Activated gamma-delta T cell treated with anti-CD3 and anti-CD28 coated beads, Interleukin-2, amount 50 U/mL, for 16 hours (primary cell): ENCODE data around the gene AKR1E2.

ENCODE experiments used
- DNase-seq: peaks from one replicate; pipeline ENCODE4 v3.0.0-alpha.2; 2020; ENCODE audit warnings: low read depth

Gene AKR1E2

GRCh38 chr10:4845766-4846165 lies 19.8 kb downstream of the AKR1E2 start:
- DNase-seq: no peak

- DNase-seq: no peak
These were observed 20.8 kb downstream of the AKR1E2 start for GRCh38 chr10:4846775-4847174.

DNA sequence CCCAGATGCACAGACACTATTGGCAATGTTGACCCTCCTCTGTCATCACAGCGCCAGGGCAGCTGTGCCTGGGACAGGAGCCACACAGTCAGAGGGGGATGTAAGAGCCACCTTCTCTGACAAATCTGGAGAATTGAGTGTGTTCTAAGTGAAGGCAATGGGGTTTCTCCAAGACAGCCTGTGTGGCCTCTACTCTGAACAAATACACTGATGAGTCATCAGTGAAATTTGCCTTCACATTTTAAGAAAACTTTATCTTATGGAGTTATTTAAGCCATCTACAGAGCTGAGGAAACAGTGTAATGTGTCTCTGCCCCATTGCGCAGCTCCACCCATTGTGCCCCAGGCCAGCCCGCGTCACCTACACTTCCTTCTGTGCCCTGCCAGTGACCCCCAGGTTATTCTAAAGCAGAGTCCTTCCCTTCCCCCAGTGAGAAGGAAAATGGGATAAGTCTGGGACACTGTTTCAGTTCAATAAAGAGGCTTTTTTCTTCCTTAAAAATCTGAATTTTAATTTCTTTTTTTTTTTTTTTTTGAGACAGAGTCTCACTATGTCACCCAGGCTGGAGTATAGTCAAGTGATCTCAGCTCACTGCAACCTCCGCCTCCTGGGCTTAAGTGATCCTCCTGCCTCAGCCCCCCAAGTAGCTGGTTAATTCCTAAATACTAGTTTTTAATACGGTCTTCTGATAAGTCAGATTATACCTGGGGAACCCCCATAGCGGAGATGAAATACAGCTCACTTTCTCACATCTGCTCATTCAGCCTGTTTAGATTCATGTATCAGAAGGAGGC lies 21.8 kb downstream of the AKR1E2 start:
- DNase-seq: no peak

DNA sequence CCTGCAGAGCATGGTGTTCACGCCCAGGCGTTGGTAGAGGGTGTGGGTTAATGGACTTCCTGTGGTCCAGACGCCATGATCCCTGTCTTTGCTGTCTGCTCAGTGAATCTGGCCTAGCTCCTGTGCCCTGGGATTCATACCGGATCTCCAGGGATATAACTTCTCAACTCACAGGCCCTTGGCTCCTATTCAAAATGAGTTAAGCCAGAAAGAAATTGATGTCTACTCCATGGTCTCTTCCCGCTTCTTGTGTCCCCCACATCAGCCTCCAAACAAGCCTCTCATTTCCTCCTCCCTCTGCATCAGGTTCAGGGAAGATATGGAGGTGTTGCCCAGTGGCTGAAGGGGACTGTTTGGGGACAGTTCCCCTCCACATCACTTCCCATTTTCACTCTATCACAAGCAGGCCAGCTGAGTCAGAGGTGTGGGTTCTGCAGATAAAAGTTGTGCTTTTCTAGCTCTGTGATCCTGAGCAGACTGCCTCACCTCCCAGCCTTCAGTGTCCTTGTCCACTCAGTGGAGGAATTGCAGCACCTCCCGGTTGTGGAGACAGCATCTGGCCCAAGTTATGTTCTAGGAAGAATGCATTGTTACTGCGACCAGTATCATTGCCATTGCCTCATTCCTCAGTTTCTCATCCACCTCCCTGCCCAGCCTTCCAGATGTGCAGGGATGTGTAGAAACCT lies 22.5 kb downstream of the AKR1E2 start:
- no peak for DNase-seq

GRCh38 chr10:4849042-4849402 lies 23.0 kb downstream of the AKR1E2 start:
- no peak for DNase-seq

DNA sequence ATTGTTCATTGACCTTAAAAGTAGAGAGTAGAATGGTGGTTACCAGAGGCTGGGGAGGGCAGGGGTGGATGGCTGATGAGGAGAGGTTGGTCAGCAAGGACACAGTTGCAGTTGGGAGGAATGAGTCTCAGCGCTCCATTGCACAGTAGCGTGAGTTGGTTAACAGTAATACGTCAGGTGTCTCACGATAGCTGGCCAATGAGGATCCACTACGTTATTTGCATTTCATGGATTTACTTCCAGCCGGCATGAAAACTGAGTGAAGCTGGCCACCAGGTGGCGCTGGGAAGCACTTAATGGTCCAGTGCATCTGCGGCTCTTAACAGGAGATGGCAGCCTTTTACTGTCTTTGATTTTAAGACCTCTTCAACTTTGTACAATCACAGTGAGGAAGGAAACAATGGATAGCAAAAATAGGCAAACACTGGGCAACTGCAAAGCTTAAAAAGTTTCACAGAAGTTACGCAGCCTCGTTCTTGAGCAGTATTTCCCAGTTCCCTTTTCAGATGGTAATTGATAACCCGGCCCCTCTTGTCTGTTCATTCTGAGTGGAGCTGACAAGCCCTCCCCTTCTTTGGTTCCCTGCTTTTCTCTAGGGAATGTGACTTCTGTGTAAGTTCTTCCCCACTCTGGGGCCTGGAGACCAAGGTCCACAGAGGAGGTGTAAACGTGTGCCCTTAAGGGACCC lies 23.7 kb downstream of the AKR1E2 start:
- peak; percentile 64 for DNase-seq

GRCh38 chr10:4850397-4850796 lies 24.4 kb downstream of the AKR1E2 start:
- no peak for DNase-seq

- DNase-seq: no peak
These were observed 25.2 kb downstream of the AKR1E2 start for GRCh38 chr10:4851176-4851575.

- DNase-seq: no peak
These were observed 25.8 kb downstream of the AKR1E2 start for GRCh38 chr10:4851846-4852245.

- no peak for DNase-seq
These were observed 40.1 kb downstream of the AKR1E2 start for GRCh38 chr10:4865945-4866661.

DNA sequence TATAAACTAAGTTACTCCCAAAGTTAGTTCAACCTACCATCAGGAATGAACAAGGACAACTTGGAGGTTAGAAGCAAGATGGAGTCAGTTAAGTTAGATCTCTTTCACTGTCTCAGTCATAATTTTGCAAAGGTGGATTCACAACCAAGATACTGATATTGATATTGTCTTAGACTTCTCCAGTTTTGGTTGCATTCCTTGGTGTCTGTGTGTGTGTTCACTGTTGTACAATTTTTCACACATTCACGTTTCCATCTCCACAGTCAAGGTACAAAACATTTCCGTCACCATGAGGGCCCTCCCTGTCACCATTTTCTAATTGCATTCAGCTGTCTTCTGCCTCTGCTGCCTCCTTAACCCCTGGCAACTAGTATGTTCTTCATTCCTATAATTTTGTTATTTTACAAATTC lies 41.1 kb downstream of the AKR1E2 start:
- DNase-seq: no peak

- no peak for DNase-seq
These were observed 41.7 kb downstream of the AKR1E2 start for GRCh38 chr10:4867520-4868356.

- no peak for DNase-seq
These were observed 42.3 kb downstream of the AKR1E2 start for GRCh38 chr10:4868357-4868657.

DNA sequence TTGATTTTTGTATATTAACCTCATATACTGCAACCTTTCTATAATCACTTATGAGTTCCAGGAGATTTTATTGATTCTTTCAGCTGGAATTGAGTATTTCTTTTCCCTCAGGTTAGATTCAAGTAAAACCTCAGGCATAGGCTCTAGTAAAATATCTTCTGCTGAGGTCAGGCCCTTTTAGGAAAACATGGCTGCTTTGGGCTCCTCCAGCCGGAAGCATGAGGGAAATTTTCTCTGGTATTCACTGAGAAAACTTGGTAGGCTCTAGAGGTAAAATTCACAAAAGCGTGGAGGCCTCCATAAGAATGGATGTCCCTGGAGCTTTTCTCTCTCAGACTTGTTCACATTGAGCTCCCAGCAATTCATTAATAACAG lies 56.7 kb downstream of the AKR1E2 start:
- no peak for DNase-seq

- DNase-seq: no peak
These were observed 57.2 kb downstream of the AKR1E2 start for GRCh38 chr10:4883079-4883739.

GRCh38 chr10:4885162-4885561 lies 59.2 kb downstream of the AKR1E2 start:
- no peak for DNase-seq

DNA sequence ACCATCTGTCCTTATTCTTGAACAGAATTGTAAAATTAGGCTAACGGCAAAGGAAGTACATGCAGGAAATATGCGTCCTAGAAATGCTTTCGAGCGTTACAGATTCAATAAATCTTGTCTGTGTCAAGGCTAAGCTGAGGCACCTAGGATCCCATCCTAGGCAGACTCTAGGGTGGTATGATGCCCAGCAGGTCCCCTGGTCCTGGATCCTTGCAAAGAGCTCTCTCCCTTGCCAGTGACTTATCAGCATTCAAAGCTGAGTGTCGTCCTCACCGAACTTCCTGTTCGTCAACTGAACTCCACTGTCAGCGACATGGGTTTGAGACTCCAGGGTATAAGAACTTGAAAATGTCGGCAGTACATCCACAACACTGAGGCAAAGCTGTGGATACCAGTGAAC lies 61.5 kb downstream of the AKR1E2 start:
- DNase-seq: no peak

DNA sequence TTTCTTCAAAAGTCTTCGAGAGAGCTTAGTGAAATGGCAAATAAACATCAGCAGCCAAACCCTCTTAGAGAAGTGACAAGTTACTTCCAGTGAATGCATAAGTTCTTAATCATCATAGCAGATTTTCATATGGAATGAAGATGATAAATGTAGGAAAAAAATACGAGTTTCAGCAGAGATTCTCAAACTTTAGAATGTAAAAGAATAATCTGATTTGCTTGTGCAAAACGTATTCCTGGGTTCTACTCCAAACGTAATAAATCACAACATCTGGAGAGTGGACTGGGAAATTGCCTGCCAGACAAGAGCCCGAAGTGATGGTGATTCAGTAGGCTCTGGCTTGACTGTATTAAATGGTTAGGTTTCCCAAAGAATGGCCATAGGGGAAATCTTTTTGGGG lies 62.2 kb downstream of the AKR1E2 start:
- no peak for DNase-seq

GRCh38 chr10:4889959-4890358 lies 64.0 kb downstream of the AKR1E2 start:
- no peak for DNase-seq

DNA sequence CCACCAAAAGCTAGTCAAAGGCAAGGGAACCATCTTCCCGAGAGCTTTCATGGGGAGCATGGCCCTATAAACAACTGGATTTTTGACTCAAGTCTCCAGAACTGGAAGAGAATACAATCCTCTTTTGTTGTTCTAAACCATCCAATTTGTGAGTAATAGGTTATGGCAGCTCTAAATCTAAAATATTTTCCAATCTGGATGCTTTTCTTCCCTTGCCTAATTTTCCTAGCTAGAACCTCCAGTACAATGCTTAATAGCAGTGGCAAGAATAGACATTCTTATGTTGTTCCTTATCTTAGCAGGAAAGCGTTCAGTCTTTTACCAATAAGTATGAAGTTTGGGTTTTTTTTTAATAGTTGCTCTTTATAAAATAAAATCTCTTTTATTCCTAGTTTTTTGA lies 66.7 kb downstream of the AKR1E2 start:
- DNase-seq: no peak

DNA sequence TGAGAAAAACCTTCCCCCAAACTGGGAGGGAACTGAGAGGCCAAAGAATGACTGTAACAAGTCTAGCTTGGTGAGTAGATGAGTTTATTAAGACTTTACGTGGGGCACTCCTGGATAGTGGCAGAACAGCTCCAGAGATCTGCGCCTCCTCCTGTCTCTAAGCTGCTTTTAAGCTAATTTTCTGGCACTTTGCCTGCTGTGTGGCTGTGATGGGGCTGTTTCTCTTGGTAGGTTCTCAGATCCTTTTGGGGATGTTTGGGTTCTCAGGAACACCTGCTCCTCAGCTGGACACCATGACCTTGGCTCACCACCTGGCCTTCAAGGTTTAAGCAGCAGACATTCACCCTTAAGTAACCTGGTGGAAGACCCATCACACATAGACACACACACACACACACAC lies 68.3 kb downstream of the AKR1E2 start:
- DNase-seq: no peak
